IMR-90 (cell line): ENCODE data around the gene FIBIN. TPM values are rescaled to one million over a fixed set of nuclear protein-coding genes. Genes with fewer than 3 reads are reported as not detected.

Experiments used
- ATAC-seq: fragments of 200-7000 bp; cut with Tn5 transposase; 2 replicates; pipeline ENCODE4 v1.9.1; 2020; ENCODE audit warnings: low read depth, mild to moderate bottlenecking, moderate library complexity
- BruUV-seq: library from RNA; stranded (reverse); fragments of 400-500 nt; replicated peaks from 2 replicates; lab custom pipeline; 2021; lab: Mats Ljungman, UMichigan
- CTCF ChIA-PET: fragments of 300-600 bp; formaldehyde crosslinking; extraction: SDS; loops from one replicate; lab custom pipeline; 2021; ENCODE audit warnings: antibody characterized with exemption; lab: Yijun Ruan, JAX
- POLR2A ChIA-PET: fragments of 300-600 bp; sonication (Branson Sonifier 250); formaldehyde crosslinking; loops from one replicate; lab custom pipeline; 2022; ENCODE audit warnings: antibody characterized with exemption; ENCODE audit not compliant: unreplicated experiment; lab: Charles Lee
- DNase-seq: peaks from one replicate; pipeline ENCODE4 v3.0.0; 2013
- H2AFZ ChIP-seq: replicated peaks from 2 replicates; pipeline ENCODE3; 2013; ENCODE audit warnings: low read length, mild to moderate bottlenecking; ENCODE audit not compliant: poor library complexity
- H2AK5ac ChIP-seq: 2 replicates; pipeline ENCODE4 v1.6.1; 2013; ENCODE audit warnings: low read depth, low read length, inconsistent platforms
- H2AK9ac ChIP-seq: replicated peaks from 2 replicates; pipeline ENCODE3; 2013; ENCODE audit warnings: mild to moderate bottlenecking, low read depth, low read length, moderate library complexity; ENCODE audit not compliant: poor library complexity
- H2BK120ac ChIP-seq: 2 replicates; pipeline ENCODE4 v1.6.1; 2013; ENCODE audit warnings: low read depth, low read length, inconsistent platforms
- H2BK15ac ChIP-seq: 3 replicates; pipeline ENCODE4 v1.6.1; 2013; ENCODE audit warnings: low read depth, low read length, inconsistent platforms
- H2BK20ac ChIP-seq: 2 replicates; pipeline ENCODE4 v1.6.1; 2013; ENCODE audit warnings: low read depth, mild to moderate bottlenecking, inconsistent platforms, low read length, moderate library complexity
- H2BK5ac ChIP-seq: 2 replicates; pipeline ENCODE4 v1.6.1; 2013; ENCODE audit warnings: mild to moderate bottlenecking, low read depth, low read length, inconsistent platforms; ENCODE audit not compliant: poor library complexity, severe bottlenecking
- H3K14ac ChIP-seq: replicated peaks from 2 replicates; pipeline ENCODE4 v1.6.1; 2013; ENCODE audit warnings: low read depth, low read length, inconsistent platforms
- H3K18ac ChIP-seq: 2 replicates; pipeline ENCODE4 v1.6.1; 2013; ENCODE audit warnings: low read depth, low read length, control low read depth
- H3K23ac ChIP-seq: 2 replicates; pipeline ENCODE4 v1.6.1; 2013; ENCODE audit warnings: low read depth, low read length, inconsistent platforms
- H3K27ac ChIP-seq: 2 replicates; pipeline ENCODE4 v1.5.1; 2013; ENCODE audit warnings: mild to moderate bottlenecking, control low read depth, low read length; ENCODE audit not compliant: insufficient read depth
- H3K27me3 ChIP-seq: 2 replicates; pipeline ENCODE4 v1.6.1; 2013; ENCODE audit warnings: low read length; ENCODE audit not compliant: control insufficient read depth, insufficient read depth
- H3K36me3 ChIP-seq: 2 replicates; pipeline ENCODE4 v1.6.1; 2013; ENCODE audit warnings: low read length, mixed read lengths; ENCODE audit not compliant: control insufficient read depth, insufficient read depth
- H3K4ac ChIP-seq: 2 replicates; pipeline ENCODE4 v1.6.1; 2013; ENCODE audit warnings: low read depth, low read length, inconsistent platforms
- H3K4me1 ChIP-seq: 2 replicates; pipeline ENCODE4 v1.6.1; 2013; ENCODE audit warnings: low read length, mixed read lengths; ENCODE audit not compliant: control insufficient read depth, insufficient read depth
- H3K4me2 ChIP-seq: 2 replicates; pipeline ENCODE4 v1.6.1; 2013; ENCODE audit warnings: low read depth, mild to moderate bottlenecking, control low read depth, low read length, moderate library complexity
- H3K4me3 ChIP-seq: 2 replicates; pipeline ENCODE4 v1.5.1; 2013; ENCODE audit warnings: low read depth, mild to moderate bottlenecking, control low read depth, low read length, moderate library complexity; ENCODE audit not compliant: insufficient read depth
- H3K56ac ChIP-seq: 2 replicates; pipeline ENCODE4 v1.6.1; 2013; ENCODE audit warnings: low read length, inconsistent platforms; ENCODE audit not compliant: insufficient read depth; ENCODE audit errors: extremely low read depth
- H3K79me1 ChIP-seq, 2 experiments: 2 replicates each; pipeline ENCODE4 v1.6.1; 2013; ENCODE audit warnings: low read length in 2 of 2, inconsistent platforms in 1 of 2, low read depth in 1 of 2
- H3K9ac ChIP-seq: 2 replicates; pipeline ENCODE4 v1.6.1; 2013; ENCODE audit warnings: low read depth, low read length, control low read depth
- H3K9me1 ChIP-seq: 2 replicates; pipeline ENCODE4 v1.6.1; 2013; ENCODE audit warnings: low read length, inconsistent platforms; ENCODE audit not compliant: insufficient read depth
- H3K9me3 ChIP-seq: 2 replicates; pipeline ENCODE4 v1.6.1; 2013; ENCODE audit warnings: low read length; ENCODE audit not compliant: control insufficient read depth, insufficient read depth
- H4K20me1 ChIP-seq: 2 replicates; pipeline ENCODE4 v1.6.1; 2013; ENCODE audit warnings: low read length, inconsistent platforms; ENCODE audit not compliant: insufficient read depth
- H4K5ac ChIP-seq: 2 replicates; pipeline ENCODE4 v1.6.1; 2013; ENCODE audit warnings: mild to moderate bottlenecking, low read depth, low read length, control low read depth
- H4K8ac ChIP-seq, 2 experiments: 2 replicates each; pipeline ENCODE4 v1.6.1; 2013; ENCODE audit warnings: low read depth in 2 of 2, low read length in 2 of 2, control low read depth in 1 of 2, inconsistent platforms in 1 of 2
- H4K91ac ChIP-seq: 2 replicates; pipeline ENCODE4 v1.6.1; 2013; ENCODE audit warnings: low read depth, low read length, inconsistent platforms; ENCODE audit not compliant: insufficient read depth
- BHLHE40 ChIP-seq: fragments of 150-350 bp; IDR thresholded peaks from 2 replicates; pipeline ENCODE4 v1.6.1; 2016; ENCODE audit warnings: mild to moderate bottlenecking, low read depth, low read length
- CEBPB ChIP-seq: IDR thresholded peaks from 2 replicates; pipeline ENCODE4 v1.6.1; 2012; ENCODE audit warnings: low read depth, low read length, improper control_type of control experiment
- CHD1 ChIP-seq: IDR thresholded peaks from 2 replicates; pipeline ENCODE4 v1.6.1; 2012; ENCODE audit warnings: low read depth, low read length, improper control_type of control experiment
- FOS ChIP-seq: fragments of 150-350 bp; IDR thresholded peaks from 2 replicates; pipeline ENCODE4 v1.6.1; 2016; ENCODE audit warnings: low read depth, low read length
- MAFK ChIP-seq: IDR thresholded peaks from 2 replicates; pipeline ENCODE4 v1.6.1; 2012; ENCODE audit warnings: low read depth, low read length, improper control_type of control experiment
- MAZ ChIP-seq: IDR thresholded peaks from 2 replicates; pipeline ENCODE4 v1.6.1; 2012; ENCODE audit warnings: low read depth, mild to moderate bottlenecking, low read length, improper control_type of control experiment, moderate library complexity, borderline replicate concordance
- MXI1 ChIP-seq: IDR thresholded peaks from 2 replicates; pipeline ENCODE4 v1.6.1; 2012; ENCODE audit warnings: low read depth, mild to moderate bottlenecking, low read length, moderate library complexity, borderline replicate concordance
- NFE2L2 ChIP-seq: fragments of 150-350 bp; IDR thresholded peaks from 2 replicates; pipeline ENCODE4 v1.6.1; 2016; ENCODE audit warnings: low read depth, mild to moderate bottlenecking, low read length
- POLR2A ChIP-seq: IDR thresholded peaks from 2 replicates; pipeline ENCODE4 v1.6.1; 2012; ENCODE audit warnings: mild to moderate bottlenecking, low read depth, low read length
- RAD21 ChIP-seq: IDR thresholded peaks from 2 replicates; pipeline ENCODE4 v1.6.1; 2012; ENCODE audit warnings: low read length, improper control_type of control experiment
- RCOR1 ChIP-seq: IDR thresholded peaks from 2 replicates; pipeline ENCODE4 v1.6.1; 2012; ENCODE audit warnings: mild to moderate bottlenecking, low read length, improper control_type of control experiment; ENCODE audit not compliant: insufficient replicate concordance
- RFX5 ChIP-seq: IDR thresholded peaks from 2 replicates; pipeline ENCODE4 v1.8.0; 2012; ENCODE audit warnings: low read depth, mild to moderate bottlenecking, low read length, moderate library complexity
- SMC3 ChIP-seq: fragments of 150-350 bp; IDR thresholded peaks from 2 replicates; pipeline ENCODE4 v1.6.1; 2016; ENCODE audit warnings: low read depth, mild to moderate bottlenecking, antibody characterized with exemption, low read length, moderate library complexity
- USF2 ChIP-seq: fragments of 150-350 bp; IDR thresholded peaks from 2 replicates; pipeline ENCODE4 v1.6.1; 2017; ENCODE audit warnings: mild to moderate bottlenecking, antibody characterized with exemption, low read length, low read depth
- WGBS, 2 experiments: methylation state at CpG; one replicate each; pipeline versions ENCODE4 v1.1.5 to v1.1.7; 2013; ENCODE audit warnings: missing lambda C conversion rate in 2 of 2; ENCODE audit not compliant: insufficient read length in 1 of 2; ENCODE audit errors: extremely low coverage in 2 of 2; 5-methylcytosine and 5-hydroxymethylcytosine counted together
- dilution Hi-C: fragments of 300-500 bp; cut with HindIII; formaldehyde crosslinking; loops from one replicate; pipeline ENCODE4 v1.14.3; 2018; ENCODE audit warnings: low sequenced_read_pairs; ENCODE audit not compliant: unreplicated experiment
- in situ Hi-C: fragments of 300-500 bp; cut with MboI; formaldehyde crosslinking; loops from 3 replicates; pipeline ENCODE4 v1.14.3; 2019; ENCODE audit warnings: low sequenced_read_pairs, inconsistent platforms, mixed read lengths
- intact Hi-C: fragments of 100-400 bp; cut with micrococcal nuclease; formaldehyde crosslinking; loops from 2 replicates; pipeline ENCODE4 v1.10.0; 2022
- polyA plus RNA-seq, 3 experiments: library from polyadenylated mRNA; depleted of rRNA; stranded (reverse); fragments of >200 nt; gene quantifications; 2 replicates each; pipeline ENCODE4 v1.2.3, GENCODE V29; 2012; ENCODE audit warnings: low replicate concordance in 1 of 3
- total RNA-seq: library from RNA; depleted of rRNA; stranded (reverse); fragments of >200 nt; gene quantifications from 2 replicates; pipeline ENCODE4 v1.2.3, GENCODE V29; 2012
- TF ChIP-seq, protein P1 (sequence below): conservative IDR thresholded peaks from 2 replicates; pipeline ENCODE4 v1.5.1; 2012; ENCODE audit warnings: mild to moderate bottlenecking, low read depth, low read length, improper control_type of control experiment
- TF ChIP-seq, protein P2 (sequence below): fragments of 150-350 bp; IDR thresholded peaks from 2 replicates; pipeline ENCODE4 v1.6.1; 2016; ENCODE audit warnings: low read depth, mild to moderate bottlenecking, low read length, moderate library complexity, borderline replicate concordance

Gene FIBIN
- total and polyA plus RNA-seq, 2 of the 4 experiments (the other 2 are of a cell fraction): 5.7 to 6.1 TPM

DNA sequence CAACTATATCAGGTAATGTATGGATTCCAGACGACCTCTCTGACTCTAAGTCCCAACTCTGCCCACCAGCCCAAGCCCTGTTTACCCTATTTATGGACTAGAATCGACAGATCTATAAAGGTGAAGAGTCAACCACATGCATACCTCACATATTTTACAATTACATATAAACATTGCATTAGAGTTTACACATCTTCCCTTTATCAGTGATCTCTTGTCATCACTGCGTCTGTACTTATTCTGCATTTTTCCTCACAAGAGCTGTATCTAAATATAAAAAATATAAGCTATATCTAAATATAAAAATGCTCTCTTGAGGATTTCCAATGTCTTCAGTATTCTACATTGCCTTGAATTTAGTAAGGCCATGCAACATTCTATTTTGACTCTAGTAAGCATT lies 8.5 kb downstream of the FIBIN start:
- intact Hi-C loops: no loop called here
- Histone ChIP-seq H4K8ac (no peak overlapping the region), H2BK5ac (no peak overlapping the region), H2BK15ac (no peak overlapping the region), H3K4me2 (no peak overlapping the region), H3K14ac (no peak overlapping the region), H2BK120ac (no peak overlapping the region), H2BK20ac (no peak overlapping the region), H3K9me3 (no peaks in the 10 kb centered on the region), H3K4me1 (no peaks in the 10 kb centered on the region), H3K23ac (no peak overlapping the region), H2AK9ac (no peak overlapping the region), H2AFZ (no peak overlapping the region), H3K4me3 (no peak overlapping the region), H3K27ac (no peak overlapping the region), H3K9ac (no peak overlapping the region), H4K20me1 (no peaks in the 10 kb centered on the region), H3K36me3 (no peaks in the 10 kb centered on the region), H3K18ac (no peak overlapping the region), H2AK5ac (no peak overlapping the region), H3K56ac (no peak overlapping the region), H3K9me1 (no peaks in the 10 kb centered on the region; the same call in 1 of the 2 replicates), H4K91ac (no peak overlapping the region), H3K4ac (no peak overlapping the region), H3K79me1 (no peaks in the 10 kb centered on the region), H3K27me3 (no peaks in the 10 kb centered on the region; the same call in 1 of the 2 replicates), H4K5ac (no peak overlapping the region)
- DNase-seq (no peak), ATAC-seq (no peak)
- WGBS, 2 experiments: no CpG with 5 or more reads among the region's 3 CpGs
- dilution Hi-C loops: no loop called here
- POLR2A ChIA-PET: no interaction called here
- CTCF ChIA-PET: no interaction called here
- TF ChIP-seq BHLHE40 (no peak), MXI1 (no peak), CEBPB (no peak), NFE2L2 (no peak), CHD1 (no peak), RAD21 (no peak), RFX5 (no peak), USF2 (no peak), RCOR1 (no peak), FOS (no peak), POLR2A (no peak), MAFK (no peak), MAZ (no peak), SMC3 (no peak)
- TF ChIP-seq, protein P1, sequence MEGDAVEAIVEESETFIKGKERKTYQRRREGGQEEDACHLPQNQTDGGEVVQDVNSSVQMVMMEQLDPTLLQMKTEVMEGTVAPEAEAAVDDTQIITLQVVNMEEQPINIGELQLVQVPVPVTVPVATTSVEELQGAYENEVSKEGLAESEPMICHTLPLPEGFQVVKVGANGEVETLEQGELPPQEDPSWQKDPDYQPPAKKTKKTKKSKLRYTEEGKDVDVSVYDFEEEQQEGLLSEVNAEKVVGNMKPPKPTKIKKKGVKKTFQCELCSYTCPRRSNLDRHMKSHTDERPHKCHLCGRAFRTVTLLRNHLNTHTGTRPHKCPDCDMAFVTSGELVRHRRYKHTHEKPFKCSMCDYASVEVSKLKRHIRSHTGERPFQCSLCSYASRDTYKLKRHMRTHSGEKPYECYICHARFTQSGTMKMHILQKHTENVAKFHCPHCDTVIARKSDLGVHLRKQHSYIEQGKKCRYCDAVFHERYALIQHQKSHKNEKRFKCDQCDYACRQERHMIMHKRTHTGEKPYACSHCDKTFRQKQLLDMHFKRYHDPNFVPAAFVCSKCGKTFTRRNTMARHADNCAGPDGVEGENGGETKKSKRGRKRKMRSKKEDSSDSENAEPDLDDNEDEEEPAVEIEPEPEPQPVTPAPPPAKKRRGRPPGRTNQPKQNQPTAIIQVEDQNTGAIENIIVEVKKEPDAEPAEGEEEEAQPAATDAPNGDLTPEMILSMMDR: no peak
- TF ChIP-seq, protein P2, sequence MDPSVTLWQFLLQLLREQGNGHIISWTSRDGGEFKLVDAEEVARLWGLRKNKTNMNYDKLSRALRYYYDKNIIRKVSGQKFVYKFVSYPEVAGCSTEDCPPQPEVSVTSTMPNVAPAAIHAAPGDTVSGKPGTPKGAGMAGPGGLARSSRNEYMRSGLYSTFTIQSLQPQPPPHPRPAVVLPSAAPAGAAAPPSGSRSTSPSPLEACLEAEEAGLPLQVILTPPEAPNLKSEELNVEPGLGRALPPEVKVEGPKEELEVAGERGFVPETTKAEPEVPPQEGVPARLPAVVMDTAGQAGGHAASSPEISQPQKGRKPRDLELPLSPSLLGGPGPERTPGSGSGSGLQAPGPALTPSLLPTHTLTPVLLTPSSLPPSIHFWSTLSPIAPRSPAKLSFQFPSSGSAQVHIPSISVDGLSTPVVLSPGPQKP: no peak
- in situ Hi-C loops: no loop called here
- BruUV-seq: no TSS peak
